Panc1 (cell line): ENCODE data around the gene MOGAT3. TPM values are rescaled to one million over a fixed set of nuclear protein-coding genes. Genes with fewer than 3 reads are reported as not detected.

Experiments
- ATAC-seq: fragments of 200-7000 bp; cut with Tn5 transposase; 2 replicates; pipeline ENCODE4 v1.9.1; 2020; ENCODE audit warnings: mild to moderate bottlenecking, moderate library complexity
- BruUV-seq: library from RNA; stranded (reverse); fragments of 400-500 nt; replicated peaks from 2 replicates; lab custom pipeline; 2021; lab: Mats Ljungman, UMichigan
- CTCF ChIA-PET: fragments of 300-600 bp; sonication (Branson Sonifier 250); formaldehyde crosslinking; loops from one replicate; lab custom pipeline; 2022; ENCODE audit warnings: antibody characterized with exemption; lab: Charles Lee
- POLR2A ChIA-PET: fragments of 300-600 bp; sonication (Branson Sonifier 250); formaldehyde crosslinking; loops from one replicate; lab custom pipeline; 2022; ENCODE audit warnings: antibody characterized with exemption; lab: Charles Lee
- DNase-seq: peaks from one replicate; pipeline ENCODE4 v3.0.0-alpha.2; 2010; ENCODE audit warnings: low read depth, low spot score
- H3K27ac ChIP-seq: 2 replicates; pipeline ENCODE4 v1.5.1; 2011; ENCODE audit warnings: mild to moderate bottlenecking, low read length, inconsistent platforms
- H3K27me3 ChIP-seq: fragments of 200-500 bp; sonication (Bioruptor generic); 2 replicates; pipeline ENCODE4 v1.6.0; 2014; ENCODE audit warnings: low read length, inconsistent platforms; ENCODE audit not compliant: control insufficient read depth, insufficient read depth
- H3K36me3 ChIP-seq: fragments of 200-500 bp; sonication (Bioruptor generic); 2 replicates; pipeline ENCODE4 v1.5.1; 2014; ENCODE audit warnings: inconsistent platforms, mild to moderate bottlenecking, low read length, moderate library complexity; ENCODE audit not compliant: control insufficient read depth, insufficient read depth
- H3K4me1 ChIP-seq: 2 replicates; pipeline ENCODE4 v1.5.1; 2011; ENCODE audit warnings: inconsistent platforms, mild to moderate bottlenecking, low read length, moderate library complexity; ENCODE audit not compliant: control insufficient read depth, insufficient read depth
- H3K4me3 ChIP-seq, 2 experiments: 2 replicates each; pipeline ENCODE4 v1.5.1; 2011 to 2012; ENCODE audit warnings: low read depth in 2 of 2, low read length in 2 of 2, mild to moderate bottlenecking in 2 of 2, inconsistent platforms in 1 of 2, moderate library complexity in 1 of 2
- H3K9me3 ChIP-seq: fragments of 200-500 bp; sonication (Bioruptor generic); 2 replicates; pipeline ENCODE4 v1.5.1; 2014; ENCODE audit warnings: low read depth, mild to moderate bottlenecking, inconsistent platforms, low read length, moderate library complexity; ENCODE audit not compliant: control insufficient read depth, insufficient read depth
- POLR2AphosphoS5 ChIP-seq: IDR thresholded peaks from 2 replicates; pipeline ENCODE4 v1.6.1; 2012; ENCODE audit warnings: mild to moderate bottlenecking, low read depth, low read length, moderate library complexity
- REST ChIP-seq, 2 experiments: IDR thresholded peaks; 2 replicates each; pipeline ENCODE4 v1.6.1; 2011 to 2012; ENCODE audit warnings: low read depth in 2 of 2, control low read depth in 1 of 2, low read length in 1 of 2, mild to moderate bottlenecking in 1 of 2, moderate library complexity in 1 of 2; ENCODE audit not compliant: insufficient read depth in 1 of 2
- SIN3A ChIP-seq: IDR thresholded peaks from 2 replicates; pipeline ENCODE4 v1.6.1; 2012; ENCODE audit warnings: low read depth, mild to moderate bottlenecking, low read length, moderate library complexity, borderline replicate concordance; ENCODE audit not compliant: insufficient read depth
- TCF7L2 ChIP-seq: IDR thresholded peaks from 2 replicates; pipeline ENCODE4 v1.6.1; 2011; ENCODE audit warnings: mild to moderate bottlenecking, low read depth, low read length, inconsistent platforms
- in situ Hi-C: cut with HindIII; loops from 2 replicates; pipeline ENCODE4 v1.10.0; 2016; ENCODE audit warnings: low sequenced_read_pairs, low pct_unique_long_range_greater_than_20kb
- intact Hi-C: fragments of 100-400 bp; cut with micrococcal nuclease; formaldehyde crosslinking; loops from one replicate; pipeline ENCODE4 v1.10.0; 2022; ENCODE audit not compliant: unreplicated experiment
- total RNA-seq: library from RNA; stranded (reverse); gene quantifications from one replicate; pipeline ENCODE4 v1.2.1, GENCODE V29; 2021; ENCODE audit not compliant: unreplicated experiment
- TF ChIP-seq, protein P1 (sequence below): fragments of 450-650 bp; IDR thresholded peaks from 2 replicates; pipeline ENCODE4 v1.5.1; 2017; ENCODE audit warnings: mild to moderate bottlenecking

The MOGAT3 gene
- total RNA-seq, 1 experiment from 2014 or later, result 0.23 TPM

GRCh38 chr7:101179117-101179516 is 21.7 kb downstream of the MOGAT3 start:
- Histone ChIP-seq H3K4me3 (peak overlapping the region; percentile 24 to 40), H3K27ac (no peak overlapping the region), H3K27me3 (0 out of 2 replicates have a peak, but pooled peaks cover 2% of the 10 kb centered on the region), H3K4me1 (peaks cover 2% of the 10 kb centered on the region), H3K9me3 (no peaks in the 10 kb centered on the region), H3K36me3 (no peaks in the 10 kb centered on the region)
- BruUV-seq, result no TSS peak
- ATAC-seq, result no peak
- in situ Hi-C loops, result no loop called here
- intact Hi-C loops, result no loop called here
- POLR2A ChIA-PET, result interaction anchor here (0.6 kb wide), 1 partner anchor 7 kb away, joined by 7 read pairs; no protein-coding TSS in a partner anchor
- DNase-seq, result no peak
- TF ChIP-seq, protein P1, sequence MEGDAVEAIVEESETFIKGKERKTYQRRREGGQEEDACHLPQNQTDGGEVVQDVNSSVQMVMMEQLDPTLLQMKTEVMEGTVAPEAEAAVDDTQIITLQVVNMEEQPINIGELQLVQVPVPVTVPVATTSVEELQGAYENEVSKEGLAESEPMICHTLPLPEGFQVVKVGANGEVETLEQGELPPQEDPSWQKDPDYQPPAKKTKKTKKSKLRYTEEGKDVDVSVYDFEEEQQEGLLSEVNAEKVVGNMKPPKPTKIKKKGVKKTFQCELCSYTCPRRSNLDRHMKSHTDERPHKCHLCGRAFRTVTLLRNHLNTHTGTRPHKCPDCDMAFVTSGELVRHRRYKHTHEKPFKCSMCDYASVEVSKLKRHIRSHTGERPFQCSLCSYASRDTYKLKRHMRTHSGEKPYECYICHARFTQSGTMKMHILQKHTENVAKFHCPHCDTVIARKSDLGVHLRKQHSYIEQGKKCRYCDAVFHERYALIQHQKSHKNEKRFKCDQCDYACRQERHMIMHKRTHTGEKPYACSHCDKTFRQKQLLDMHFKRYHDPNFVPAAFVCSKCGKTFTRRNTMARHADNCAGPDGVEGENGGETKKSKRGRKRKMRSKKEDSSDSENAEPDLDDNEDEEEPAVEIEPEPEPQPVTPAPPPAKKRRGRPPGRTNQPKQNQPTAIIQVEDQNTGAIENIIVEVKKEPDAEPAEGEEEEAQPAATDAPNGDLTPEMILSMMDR, result no peak
- TF ChIP-seq TCF7L2 (no peak), POLR2AphosphoS5 (no peak), REST (IDR thresholded peaks at IDR 0.05; ENCODE audit: insufficient read depth in 1 of 2, low read depth in 2 of 2, low read length in 1 of 2) (no peak), SIN3A (no peak)
- CTCF ChIA-PET, result interaction anchor here (0.6 to 2.1 kb wide), 4 partner anchors 13 to 36 kb away, joined by 3 to 17 read pairs (median 4); no protein-coding TSS in a partner anchor

DNA sequence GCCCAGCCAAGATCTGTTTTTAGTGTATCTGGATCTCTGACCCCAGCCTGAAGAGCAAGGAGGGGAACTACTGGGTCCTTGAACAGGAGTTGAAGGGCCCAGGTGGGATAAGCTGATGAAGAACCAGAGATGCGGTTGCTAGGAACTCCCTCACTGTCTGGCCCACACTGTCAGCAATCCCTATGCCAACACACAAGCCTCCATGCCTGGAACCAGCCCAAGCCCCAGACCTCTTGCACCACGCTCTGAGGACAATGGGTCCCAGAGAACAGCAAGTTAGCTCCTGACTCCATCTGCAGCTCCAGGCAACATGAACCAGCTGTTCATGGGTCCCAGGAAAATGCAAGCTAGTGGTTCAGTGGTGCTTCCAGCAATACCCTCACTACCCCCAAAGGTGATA is 23.2 kb downstream of the MOGAT3 start:
- H3K27ac ChIP-seq, result no peak overlapping the region
- H3K27me3 ChIP-seq, result 0 out of 2 replicates have a peak, but pooled peaks cover 2% of the 10 kb centered on the region
- DNase-seq, result no peak
- intact Hi-C loops (no loop called here), in situ Hi-C loops (no loop called here)
- H3K4me3 ChIP-seq, result no peak overlapping the region
- POLR2A ChIA-PET, result no interaction called here
- no TSS peak for BruUV-seq
- TF ChIP-seq, protein P1, result no peak
- TF ChIP-seq POLR2AphosphoS5 (no peak), REST (IDR thresholded peaks at IDR 0.05; ENCODE audit: insufficient read depth in 1 of 2, low read depth in 2 of 2, low read length in 1 of 2) (no peak), SIN3A (no peak), TCF7L2 (no peak)
- H3K36me3 ChIP-seq, result no peaks in the 10 kb centered on the region
- CTCF ChIA-PET, result interaction anchor here (2.1 kb wide), 1 partner anchor 15 kb away, joined by 17 read pairs; no protein-coding TSS in a partner anchor
- no peaks in the 10 kb centered on the region for H3K9me3 ChIP-seq
- H3K4me1 ChIP-seq, result peaks cover 14% of the 10 kb centered on the region
- no peak for ATAC-seq
